Adrenal gland (tissue), 5 donors: Measurements from ENCODE around the gene CROT.

Experiments used
- CTCF ChIP-seq, 6 experiments: fragments of 450-650 bp in 4 of 6; fragments of 200-600 bp in 2 of 6; sonication (generic) in 1 of 6; IDR thresholded peaks; 1 replicate in 5 of 6; 2 replicates in 1 of 6; pipeline versions ENCODE4 v1.5.1 to v1.8.0; 2016 to 2021; ENCODE audit warnings: antibody characterized with exemption in 6 of 6, mild to moderate bottlenecking in 2 of 6, moderate library complexity in 1 of 6
- POLR2A ChIP-seq, 2 donors: fragments of 450-650 bp; IDR thresholded peaks; one replicate each; pipeline ENCODE4 v1.6.1; 2017; ENCODE audit warnings: antibody characterized with exemption in 2 of 2, mild to moderate bottlenecking in 2 of 2, moderate library complexity in 1 of 2
- donor health status: DM: no; HTN: no; CAD: no.

GRCh38 chr7:87345166-87345927 lies at the start of gene CROT:
- TF ChIP-seq CTCF (IDR thresholded peaks at IDR 0.05) (peak in 1 of 6 experiments; percentile 15), POLR2A (IDR thresholded peaks at IDR 0.05) (peak; percentile 68 to 86)
